ENCODE measurements around the gene KIAA1614.
A peak's percentile ranks its signal among the peaks of the same experiment; 100 is the strongest.

KIAA1614 gene

DNA sequence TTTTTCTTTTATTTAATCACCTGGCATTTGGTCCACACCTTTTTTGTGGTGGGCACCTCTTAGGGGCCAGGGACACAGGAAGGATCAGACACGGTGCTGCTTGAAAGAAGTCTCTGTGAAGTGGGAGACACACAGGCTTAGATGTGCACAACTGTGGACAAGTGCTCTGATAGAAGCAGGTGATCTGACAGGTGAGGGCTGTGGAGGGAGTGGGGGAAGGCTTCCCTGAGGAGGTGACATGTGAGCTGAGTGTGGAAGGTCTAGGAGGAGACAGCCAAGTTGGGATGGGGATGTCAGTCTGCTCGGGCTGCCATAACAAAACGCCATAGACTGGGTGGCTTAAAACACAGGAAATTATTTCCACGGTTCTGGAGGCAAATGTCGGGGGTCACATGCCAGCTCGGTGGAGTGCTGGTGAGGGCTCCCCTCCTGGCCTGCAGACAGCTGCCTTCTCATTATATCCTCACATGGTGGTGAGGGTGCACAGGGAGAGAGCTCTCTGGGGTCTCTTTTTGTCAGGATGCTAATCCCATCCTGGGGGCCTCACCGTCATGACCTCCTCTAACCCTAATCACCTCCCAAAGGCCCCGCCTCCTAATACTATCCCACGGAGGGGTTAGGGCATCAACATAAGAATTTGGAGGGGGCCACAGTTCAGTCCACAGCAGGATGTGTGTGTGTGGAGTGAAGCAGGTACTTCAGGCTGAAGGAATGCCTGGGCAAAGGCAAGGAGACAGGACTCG, 5.2 kb upstream of the KIAA1614 start:
- Histone ChIP-seq H3K9me3 (ENCODE audit: control insufficient read depth, low read length) (no peaks in the 10 kb centered on the region), H3K4me3 (ENCODE audit: insufficient read depth, low read depth, low read length) (no peak overlapping the region), H3K27me3 (ENCODE audit: control insufficient read depth, insufficient read depth, low read length, poor library complexity, severe bottlenecking) (peaks cover 16% of the 10 kb centered on the region), H3K27ac (ENCODE audit: insufficient read depth, low read depth, low read length, poor library complexity, severe bottlenecking) (no peak overlapping the region), H3K36me3 (ENCODE audit: control insufficient read depth, insufficient read depth, low read length) (no peaks in the 10 kb centered on the region), H3K4me1 (ENCODE audit: control insufficient read depth, insufficient read depth, low read length) (no peaks in the 10 kb centered on the region)
- 78 to 82% methylated on average over 10 of the region's 10 CpGs for WGBS, 2 experiments

DNA sequence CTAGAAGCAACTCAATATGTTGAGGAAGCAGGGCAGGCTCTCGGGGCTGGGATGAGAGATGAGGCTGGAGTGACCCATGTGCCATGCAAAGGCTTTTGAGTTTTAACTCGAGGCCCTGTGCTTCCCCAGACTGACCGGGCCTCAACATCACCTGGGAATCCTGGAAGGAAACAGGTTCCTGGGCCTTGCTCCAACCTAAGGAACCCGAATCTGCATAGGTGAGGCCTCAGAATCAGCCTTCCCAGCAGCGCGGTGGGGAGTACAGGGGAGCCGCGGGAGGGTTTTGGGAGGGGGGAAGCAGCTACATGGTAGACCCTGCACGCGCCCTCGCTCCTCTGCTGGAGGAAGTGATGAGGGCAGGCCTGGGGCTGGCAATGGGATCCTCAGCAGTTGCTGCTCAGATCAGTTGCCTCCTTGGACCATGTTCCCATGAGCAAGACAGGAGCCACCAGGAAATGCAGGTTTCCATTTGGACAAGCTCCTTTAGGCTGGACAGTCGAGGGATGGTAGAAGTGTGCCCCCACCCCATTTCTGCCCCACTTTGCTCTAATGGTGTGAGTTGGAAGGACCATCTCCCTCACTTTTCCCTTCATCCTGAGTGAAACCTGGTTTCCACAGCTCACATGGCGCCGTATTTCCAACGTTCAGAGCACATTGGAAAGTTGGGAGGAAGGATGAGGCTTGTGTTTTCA, 4.5 kb upstream of the KIAA1614 start:
- no peak overlapping the region for H3K4me3 ChIP-seq (ENCODE audit: insufficient read depth, low read depth, low read length)
- WGBS, 2 experiments = 93% methylated on average over 15 of the region's 15 CpGs
- peaks cover 23% of the 10 kb centered on the region for H3K27me3 ChIP-seq (ENCODE audit: control insufficient read depth, insufficient read depth, low read length, poor library complexity, severe bottlenecking)
- H3K4me1 ChIP-seq (ENCODE audit: control insufficient read depth, insufficient read depth, low read length) = no peaks in the 10 kb centered on the region
- H3K27ac ChIP-seq (ENCODE audit: insufficient read depth, low read depth, low read length, poor library complexity, severe bottlenecking) = no peak overlapping the region
- no peaks in the 10 kb centered on the region for H3K36me3 ChIP-seq (ENCODE audit: control insufficient read depth, insufficient read depth, low read length)
- H3K9me3 ChIP-seq (ENCODE audit: control insufficient read depth, low read length) = no peaks in the 10 kb centered on the region

GRCh38 chr1:180909005-180909414, 3.7 kb upstream of the KIAA1614 start:
- Histone ChIP-seq H3K27me3 (ENCODE audit: control insufficient read depth, insufficient read depth, low read length, poor library complexity, severe bottlenecking) (peaks cover 31% of the 10 kb centered on the region), H3K27ac (ENCODE audit: insufficient read depth, low read depth, low read length, poor library complexity, severe bottlenecking) (no peak overlapping the region), H3K9me3 (ENCODE audit: control insufficient read depth, low read length) (no peaks in the 10 kb centered on the region), H3K4me3 (ENCODE audit: insufficient read depth, low read depth, low read length) (no peak overlapping the region), H3K36me3 (ENCODE audit: control insufficient read depth, insufficient read depth, low read length) (no peaks in the 10 kb centered on the region), H3K4me1 (ENCODE audit: control insufficient read depth, insufficient read depth, low read length) (no peaks in the 10 kb centered on the region)
- 75 to 85% methylated on average over 3 of the region's 3 CpGs for WGBS, 2 experiments

- peaks cover 35% of the 10 kb centered on the region for H3K27me3 ChIP-seq (ENCODE audit: control insufficient read depth, insufficient read depth, low read length, poor library complexity, severe bottlenecking)
- no peaks in the 10 kb centered on the region for H3K36me3 ChIP-seq (ENCODE audit: control insufficient read depth, insufficient read depth, low read length)
- WGBS, 2 experiments = 86 to 90% methylated on average over 4 to 5 of the region's 5 CpGs
- no peaks in the 10 kb centered on the region for H3K4me1 ChIP-seq (ENCODE audit: control insufficient read depth, insufficient read depth, low read length)
- H3K9me3 ChIP-seq (ENCODE audit: control insufficient read depth, low read length) = no peaks in the 10 kb centered on the region
- H3K4me3 ChIP-seq (ENCODE audit: insufficient read depth, low read depth, low read length) = no peak overlapping the region
- H3K27ac ChIP-seq (ENCODE audit: insufficient read depth, low read depth, low read length, poor library complexity, severe bottlenecking) = no peak overlapping the region
These were observed 3.2 kb upstream of the KIAA1614 start for GRCh38 chr1:180909462-180909976.

DNA sequence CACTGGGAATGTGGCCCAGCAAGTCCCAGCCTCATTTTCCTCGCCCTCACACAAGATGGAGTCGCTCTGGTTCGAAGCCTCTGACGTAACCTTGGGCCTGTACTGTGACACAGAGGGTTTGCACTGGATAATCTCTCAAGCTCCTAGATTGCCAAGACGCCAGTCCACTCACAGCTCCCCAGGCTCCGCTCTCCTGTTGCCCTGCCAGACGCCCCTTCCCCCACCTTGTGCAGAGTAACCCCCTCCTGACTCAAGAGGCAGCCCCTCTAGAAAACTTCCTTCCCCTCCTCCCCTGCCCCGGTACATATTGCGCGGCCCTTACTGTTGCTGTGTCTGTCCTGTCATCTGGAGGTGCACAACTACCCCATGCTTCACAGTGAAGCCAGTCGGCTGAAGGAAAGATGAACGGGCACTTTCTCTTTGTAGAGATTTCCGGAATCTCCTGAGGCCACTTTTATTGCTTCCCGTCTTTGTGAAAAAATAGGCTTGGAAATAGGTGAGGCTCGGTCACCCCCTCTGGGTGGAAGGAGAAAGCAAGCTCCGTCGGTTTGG, 981 bp upstream of the KIAA1614 start:
- H3K9me3 ChIP-seq (ENCODE audit: control insufficient read depth, low read length) = no peaks in the 10 kb centered on the region
- 34% methylated on average over 17 of the region's 17 CpGs for WGBS, 2 experiments
- no peaks in the 10 kb centered on the region for H3K4me1 ChIP-seq (ENCODE audit: control insufficient read depth, insufficient read depth, low read length)
- no peaks in the 10 kb centered on the region for H3K36me3 ChIP-seq (ENCODE audit: control insufficient read depth, insufficient read depth, low read length)
- no peak overlapping the region for H3K27ac ChIP-seq (ENCODE audit: insufficient read depth, low read depth, low read length, poor library complexity, severe bottlenecking)
- peak overlapping the region; percentile 48 for H3K4me3 ChIP-seq (ENCODE audit: insufficient read depth, low read depth, low read length)
- H3K27me3 ChIP-seq (ENCODE audit: control insufficient read depth, insufficient read depth, low read length, poor library complexity, severe bottlenecking) = peaks cover 35% of the 10 kb centered on the region

- 1% methylated on average over 71 of the region's 71 CpGs for WGBS, 2 experiments
- H3K4me1 ChIP-seq (ENCODE audit: control insufficient read depth, insufficient read depth, low read length) = no peaks in the 10 kb centered on the region
- peak overlapping the region; percentile 48 for H3K4me3 ChIP-seq (ENCODE audit: insufficient read depth, low read depth, low read length)
- H3K36me3 ChIP-seq (ENCODE audit: control insufficient read depth, insufficient read depth, low read length) = no peaks in the 10 kb centered on the region
- peaks cover 35% of the 10 kb centered on the region for H3K27me3 ChIP-seq (ENCODE audit: control insufficient read depth, insufficient read depth, low read length, poor library complexity, severe bottlenecking)
- H3K9me3 ChIP-seq (ENCODE audit: control insufficient read depth, low read length) = no peaks in the 10 kb centered on the region
- H3K27ac ChIP-seq (ENCODE audit: insufficient read depth, low read depth, low read length, poor library complexity, severe bottlenecking) = no peak overlapping the region
These were observed 391 bp upstream of the KIAA1614 start for GRCh38 chr1:180912211-180912800.

GRCh38 chr1:180915426-180915965, 2.8 kb downstream of the KIAA1614 start:
- H3K27me3 ChIP-seq (ENCODE audit: control insufficient read depth, insufficient read depth, low read length, poor library complexity, severe bottlenecking) = peaks cover 35% of the 10 kb centered on the region
- 91 to 92% methylated on average over 11 of the region's 11 CpGs for WGBS, 2 experiments
- H3K27ac ChIP-seq (ENCODE audit: insufficient read depth, low read depth, low read length, poor library complexity, severe bottlenecking) = no peak overlapping the region
- H3K4me1 ChIP-seq (ENCODE audit: control insufficient read depth, insufficient read depth, low read length) = peaks cover 9% of the 10 kb centered on the region
- no peak overlapping the region for H3K4me3 ChIP-seq (ENCODE audit: insufficient read depth, low read depth, low read length)
- H3K36me3 ChIP-seq (ENCODE audit: control insufficient read depth, insufficient read depth, low read length) = no peaks in the 10 kb centered on the region
- no peaks in the 10 kb centered on the region for H3K9me3 ChIP-seq (ENCODE audit: control insufficient read depth, low read length)

DNA sequence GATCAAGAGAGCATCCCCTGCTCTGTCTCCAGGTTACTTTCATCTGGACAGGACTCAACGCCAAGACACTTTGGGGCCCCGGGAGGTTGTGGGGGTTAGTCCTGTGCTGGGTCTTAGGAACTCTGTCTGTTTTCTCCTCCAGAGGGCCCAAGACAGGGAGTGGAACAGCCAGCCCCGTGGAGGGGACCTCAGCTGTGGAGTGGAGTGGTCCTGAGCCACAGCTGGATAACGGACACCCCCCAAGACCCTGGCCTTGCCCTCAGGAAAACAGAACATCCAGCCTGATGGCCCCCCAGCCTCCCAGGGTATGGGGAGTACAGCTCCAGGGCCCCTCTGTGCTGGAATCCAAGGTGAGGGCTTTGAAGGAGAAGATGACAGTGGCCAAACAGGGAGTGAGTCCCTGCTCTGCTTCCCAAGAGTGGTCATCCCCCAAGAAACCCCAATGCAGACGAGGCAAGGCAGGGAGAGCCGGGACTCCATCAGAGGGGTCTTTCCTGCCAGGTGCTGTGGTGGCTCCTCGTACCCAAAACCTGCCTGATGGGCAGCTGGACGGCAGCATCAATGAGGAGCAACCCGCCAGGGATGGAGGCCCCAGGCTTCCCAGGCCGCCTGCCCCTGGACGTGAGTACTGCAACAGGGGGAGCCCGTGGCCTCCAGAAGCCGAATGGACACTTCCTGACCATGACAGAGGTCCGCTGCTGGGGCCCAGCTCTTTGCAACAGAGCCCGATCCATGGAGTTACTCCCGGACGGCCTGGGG, 3.5 kb downstream of the KIAA1614 start:
- no peak overlapping the region for H3K4me3 ChIP-seq (ENCODE audit: insufficient read depth, low read depth, low read length)
- H3K4me1 ChIP-seq (ENCODE audit: control insufficient read depth, insufficient read depth, low read length) = peaks cover 10% of the 10 kb centered on the region
- no peaks in the 10 kb centered on the region for H3K9me3 ChIP-seq (ENCODE audit: control insufficient read depth, low read length)
- WGBS, 2 experiments = 93 to 95% methylated on average over 17 of the region's 17 CpGs
- H3K27ac ChIP-seq (ENCODE audit: insufficient read depth, low read depth, low read length, poor library complexity, severe bottlenecking) = no peak overlapping the region
- H3K36me3 ChIP-seq (ENCODE audit: control insufficient read depth, insufficient read depth, low read length) = no peaks in the 10 kb centered on the region
- H3K27me3 ChIP-seq (ENCODE audit: control insufficient read depth, insufficient read depth, low read length, poor library complexity, severe bottlenecking) = peaks cover 32% of the 10 kb centered on the region

GRCh38 chr1:180916771-180917170, 4.1 kb downstream of the KIAA1614 start:
- Histone ChIP-seq H3K9me3 (ENCODE audit: control insufficient read depth, low read length) (no peaks in the 10 kb centered on the region), H3K36me3 (ENCODE audit: control insufficient read depth, insufficient read depth, low read length) (no peaks in the 10 kb centered on the region), H3K4me3 (ENCODE audit: insufficient read depth, low read depth, low read length) (no peak overlapping the region), H3K4me1 (ENCODE audit: control insufficient read depth, insufficient read depth, low read length) (peaks cover 16% of the 10 kb centered on the region), H3K27ac (ENCODE audit: insufficient read depth, low read depth, low read length, poor library complexity, severe bottlenecking) (no peak overlapping the region), H3K27me3 (ENCODE audit: control insufficient read depth, insufficient read depth, low read length, poor library complexity, severe bottlenecking) (peaks cover 27% of the 10 kb centered on the region)
- WGBS, 2 experiments = 90 to 91% methylated on average over 10 of the region's 10 CpGs

Measured in ectodermal cell (in vitro differentiated cells).